ENCODE measurements around the gene TRIM71. TPM values are rescaled to one million over a fixed set of nuclear protein-coding genes. Genes with fewer than 3 reads are reported as not detected.

Gene TRIM71
- total RNA-seq, 2 donors from 2014 or later: not detected

DNA sequence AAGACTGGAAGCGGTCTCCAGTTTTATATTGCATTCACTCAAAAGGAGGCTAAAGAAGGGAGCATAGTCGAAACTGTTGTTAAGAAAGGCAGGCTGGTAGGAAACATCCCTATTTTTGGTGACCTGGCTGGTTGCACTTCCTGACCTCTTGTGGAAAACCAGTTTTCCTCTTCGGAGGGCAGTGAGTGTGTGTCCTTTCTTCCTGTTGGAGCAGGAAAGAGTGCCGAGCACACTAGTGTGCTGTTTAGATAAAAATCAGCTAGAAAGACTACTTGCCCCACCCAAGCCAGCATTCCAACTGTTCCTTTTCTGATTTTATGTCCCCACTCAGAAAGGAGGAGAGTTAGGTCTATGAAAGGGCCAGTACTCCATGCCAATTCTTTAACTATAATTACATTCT lies 68.5 kb downstream of the TRIM71 start:
- Mint-ChIP-seq H3K36me3 (no peaks in the 10 kb centered on the region), H3K4me3 (no peak overlapping the region), H3K9me3 (no peaks in the 10 kb centered on the region), H3K27me3 (peaks cover 4 to 13% of the 10 kb centered on the region in 2 donors), H3K4me1 (ENCODE audit: low read depth in 2 of 2) (peaks cover 11 to 12% of the 10 kb centered on the region in 2 donors), H3K27ac (no peak overlapping the region)
- ATAC-seq (no peak), DNase-seq (ENCODE audit: low spot score) (no peak)

GRCh38 chr3:32886911-32887310 lies 69.1 kb downstream of the TRIM71 start:
- H3K4me3 Mint-ChIP-seq: no peak overlapping the region
- DNase-seq (ENCODE audit: low spot score): no peak
- no peak for ATAC-seq
- H3K27ac Mint-ChIP-seq: no peak overlapping the region
- H3K9me3 Mint-ChIP-seq: no peaks in the 10 kb centered on the region
- no peaks in the 10 kb centered on the region for H3K36me3 Mint-ChIP-seq
- peaks cover 9 to 11% of the 10 kb centered on the region in 2 donors for H3K4me1 Mint-ChIP-seq (ENCODE audit: low read depth in 2 of 2)
- peaks cover 0 to 16% of the 10 kb centered on the region in 2 donors for H3K27me3 Mint-ChIP-seq

DNA sequence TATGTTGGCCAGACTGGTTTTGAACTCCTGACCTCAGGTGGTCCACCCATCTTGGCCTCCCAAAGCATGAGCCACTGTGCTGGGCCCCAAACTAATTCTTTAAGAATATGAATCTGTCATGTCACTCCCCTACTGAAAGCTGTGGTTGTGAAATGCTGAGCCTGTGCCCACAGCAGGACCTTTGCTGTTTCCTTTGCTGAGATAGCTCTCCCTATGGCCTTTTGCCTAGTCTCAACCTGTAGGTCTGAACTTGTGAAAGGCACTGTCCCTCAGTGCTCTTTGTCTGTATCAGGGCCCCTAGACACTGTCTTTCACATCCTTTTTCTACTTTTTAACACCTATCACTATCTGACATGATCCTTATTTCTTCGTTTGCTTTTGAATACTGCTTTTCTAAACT lies 70.9 kb downstream of the TRIM71 start:
- no peak for ATAC-seq
- no peak for DNase-seq (ENCODE audit: low spot score)
- H3K36me3 Mint-ChIP-seq: no peaks in the 10 kb centered on the region

GRCh38 chr3:32890420-32891276 lies 72.9 kb downstream of the TRIM71 start:
- no peaks in the 10 kb centered on the region for H3K9me3 Mint-ChIP-seq
- ATAC-seq (peak in 1 of 2 donors; percentile 29), DNase-seq (ENCODE audit: low spot score) (no peak)
- H3K36me3 Mint-ChIP-seq: no peaks in the 10 kb centered on the region
- no peak overlapping the region for H3K27ac Mint-ChIP-seq
- no peak overlapping the region for H3K4me3 Mint-ChIP-seq
- H3K27me3 Mint-ChIP-seq: peaks cover 8 to 41% of the 10 kb centered on the region in 2 donors
- no peaks in the 10 kb centered on the region for H3K4me1 Mint-ChIP-seq (ENCODE audit: low read depth in 2 of 2)

More for the DNA sequence above, 70.9 kb downstream of the TRIM71 start:
- Mint-ChIP-seq H3K4me1 (ENCODE audit: low read depth in 2 of 2) (no peaks in the 10 kb centered on the region), H3K9me3 (no peaks in the 10 kb centered on the region), H3K27ac (no peak overlapping the region), H3K27me3 (peaks cover 5 to 27% of the 10 kb centered on the region in 2 donors), H3K4me3 (no peak overlapping the region)

DNA sequence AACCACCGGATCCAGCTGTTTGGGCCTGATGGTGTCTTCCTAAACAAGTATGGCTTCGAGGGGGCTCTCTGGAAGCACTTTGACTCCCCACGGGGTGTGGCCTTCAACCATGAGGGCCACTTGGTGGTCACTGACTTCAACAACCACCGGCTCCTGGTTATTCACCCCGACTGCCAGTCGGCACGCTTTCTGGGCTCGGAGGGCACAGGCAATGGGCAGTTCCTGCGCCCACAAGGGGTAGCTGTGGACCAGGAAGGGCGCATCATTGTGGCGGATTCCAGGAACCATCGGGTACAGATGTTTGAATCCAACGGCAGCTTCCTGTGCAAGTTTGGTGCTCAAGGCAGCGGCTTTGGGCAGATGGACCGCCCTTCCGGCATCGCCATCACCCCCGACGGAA lies 73.6 kb downstream of the TRIM71 start:
- H3K27me3 Mint-ChIP-seq: peaks cover 8 to 39% of the 10 kb centered on the region in 2 donors
- no peak overlapping the region for H3K27ac Mint-ChIP-seq
- H3K4me1 Mint-ChIP-seq (ENCODE audit: low read depth in 2 of 2): no peaks in the 10 kb centered on the region
- H3K36me3 Mint-ChIP-seq: no peaks in the 10 kb centered on the region
- DNase-seq (ENCODE audit: low spot score) (no peak), ATAC-seq (no peak)
- no peaks in the 10 kb centered on the region for H3K9me3 Mint-ChIP-seq
- H3K4me3 Mint-ChIP-seq: no peak overlapping the region

- peaks cover 8 to 32% of the 10 kb centered on the region in 2 donors for H3K27me3 Mint-ChIP-seq
- H3K36me3 Mint-ChIP-seq: no peaks in the 10 kb centered on the region
- no peaks in the 10 kb centered on the region for H3K9me3 Mint-ChIP-seq
- no peak overlapping the region for H3K27ac Mint-ChIP-seq
- no peaks in the 10 kb centered on the region for H3K4me1 Mint-ChIP-seq (ENCODE audit: low read depth in 2 of 2)
- DNase-seq (ENCODE audit: low spot score) (no peak), ATAC-seq (no peak)
- H3K4me3 Mint-ChIP-seq: no peak overlapping the region
Measured at GRCh38 chr3:32892625-32893598, 75.1 kb downstream of the TRIM71 start.

DNA sequence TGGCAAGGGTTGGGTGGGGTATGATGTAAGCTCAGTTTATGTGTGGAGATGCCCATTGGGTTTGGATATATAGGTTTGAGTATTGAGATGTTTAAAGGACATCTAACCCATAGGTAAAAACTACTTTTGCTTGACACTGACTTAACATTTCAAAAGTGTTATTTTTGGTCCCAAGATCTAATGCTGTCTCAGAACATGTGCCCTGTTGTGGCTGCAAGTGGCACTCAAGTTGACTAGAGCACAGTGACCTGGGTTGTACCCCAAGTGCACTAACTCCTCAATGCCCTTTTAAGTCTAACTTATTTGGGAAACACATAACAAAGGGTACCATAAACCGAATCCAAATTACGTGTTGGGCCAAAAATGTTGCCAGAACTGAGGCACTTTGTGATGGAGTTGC lies 77.2 kb downstream of the TRIM71 start:
- DNase-seq (ENCODE audit: low spot score) (no peak), ATAC-seq (no peak)
- no peaks in the 10 kb centered on the region for H3K4me1 Mint-ChIP-seq (ENCODE audit: low read depth in 2 of 2)
- H3K9me3 Mint-ChIP-seq: no peaks in the 10 kb centered on the region
- H3K36me3 Mint-ChIP-seq: no peaks in the 10 kb centered on the region
- peaks cover 11 to 32% of the 10 kb centered on the region in 2 donors for H3K27me3 Mint-ChIP-seq
- no peak overlapping the region for H3K4me3 Mint-ChIP-seq
- H3K27ac Mint-ChIP-seq: no peak overlapping the region

GRCh38 chr3:32895701-32896100 lies 77.9 kb downstream of the TRIM71 start:
- no peak for ATAC-seq
- H3K4me1 Mint-ChIP-seq (ENCODE audit: low read depth in 2 of 2): no peaks in the 10 kb centered on the region
- no peak for DNase-seq (ENCODE audit: low spot score)
- no peak overlapping the region for H3K4me3 Mint-ChIP-seq
- H3K9me3 Mint-ChIP-seq: no peaks in the 10 kb centered on the region
- no peaks in the 10 kb centered on the region for H3K36me3 Mint-ChIP-seq
- H3K27ac Mint-ChIP-seq: no peak overlapping the region
- peaks cover 11 to 32% of the 10 kb centered on the region in 2 donors for H3K27me3 Mint-ChIP-seq

DNA sequence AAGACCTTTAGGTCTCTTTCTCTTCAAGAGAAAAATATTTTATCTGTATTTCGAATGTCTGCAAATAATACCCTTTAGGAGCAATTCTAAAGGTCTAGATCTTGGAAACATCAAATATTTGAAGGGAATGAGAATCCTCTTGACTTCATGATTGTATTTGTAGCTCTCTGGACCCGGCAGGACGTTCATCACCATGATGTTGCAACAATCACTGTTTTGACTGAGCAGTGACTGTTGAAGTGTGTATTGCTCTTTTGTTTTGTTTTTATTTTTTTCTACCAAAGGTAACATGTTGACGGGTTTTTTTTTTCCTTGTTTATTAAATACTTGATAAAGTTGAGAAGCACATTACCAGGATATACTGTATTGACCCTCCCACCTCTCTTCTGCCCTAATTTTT lies 78.3 kb downstream of the TRIM71 start:
- no peak for DNase-seq (ENCODE audit: low spot score)

GRCh38 chr3:32897001-32897601 lies 79.3 kb downstream of the TRIM71 start:
- H3K9me3 Mint-ChIP-seq: no peaks in the 10 kb centered on the region
- peaks cover 17 to 37% of the 10 kb centered on the region in 2 donors for H3K27me3 Mint-ChIP-seq
- no peak overlapping the region for H3K4me3 Mint-ChIP-seq
- ATAC-seq: no peak
- no peak overlapping the region for H3K27ac Mint-ChIP-seq
- DNase-seq (ENCODE audit: low spot score): no peak
- no peaks in the 10 kb centered on the region for H3K4me1 Mint-ChIP-seq (ENCODE audit: low read depth in 2 of 2)
- H3K36me3 Mint-ChIP-seq: no peaks in the 10 kb centered on the region

More for the DNA sequence above, 78.3 kb downstream of the TRIM71 start:
- Mint-ChIP-seq H3K27me3 (peaks cover 15 to 36% of the 10 kb centered on the region in 2 donors), H3K27ac (no peak overlapping the region), H3K9me3 (no peaks in the 10 kb centered on the region), H3K4me1 (ENCODE audit: low read depth in 2 of 2) (no peaks in the 10 kb centered on the region), H3K4me3 (no peak overlapping the region), H3K36me3 (no peaks in the 10 kb centered on the region)
- ATAC-seq: no peak

DNA sequence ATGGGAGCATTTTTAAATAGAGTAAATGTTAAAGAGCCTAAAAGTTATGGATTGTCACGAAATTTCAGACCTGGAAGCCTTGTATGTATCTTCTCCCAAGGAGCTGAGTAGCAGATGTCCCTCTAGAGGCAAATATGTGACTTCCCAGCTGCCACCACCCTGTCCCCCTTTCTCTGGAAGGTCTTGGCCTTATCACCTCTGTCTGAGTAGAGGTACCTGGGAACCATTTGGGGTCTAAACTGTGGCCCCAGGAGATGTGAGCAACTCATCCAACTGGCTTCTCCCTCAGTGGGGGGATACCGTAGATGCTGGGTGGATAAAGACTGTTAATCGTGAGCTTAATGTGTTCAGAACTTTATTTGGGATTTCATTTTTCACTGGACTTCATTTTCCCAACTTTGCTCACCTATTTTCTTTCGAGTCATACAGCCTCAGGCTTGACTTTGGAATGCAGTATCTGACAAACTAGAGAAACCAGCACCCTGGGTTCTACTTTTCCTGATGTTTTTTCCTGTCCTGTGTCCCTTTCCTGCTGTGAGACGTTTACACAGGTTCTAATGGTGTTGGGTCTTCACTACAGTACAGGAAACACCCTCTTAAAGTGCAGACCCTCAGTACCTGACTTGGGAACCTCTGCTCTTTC lies 80.3 kb downstream of the TRIM71 start:
- no peaks in the 10 kb centered on the region for H3K36me3 Mint-ChIP-seq
- H3K4me1 Mint-ChIP-seq (ENCODE audit: low read depth in 2 of 2): no peaks in the 10 kb centered on the region
- H3K27ac Mint-ChIP-seq: no peak overlapping the region
- no peak overlapping the region for H3K4me3 Mint-ChIP-seq
- H3K27me3 Mint-ChIP-seq: peaks cover 13 to 29% of the 10 kb centered on the region in 2 donors
- no peaks in the 10 kb centered on the region for H3K9me3 Mint-ChIP-seq
- ATAC-seq: no peak
- no peak for DNase-seq (ENCODE audit: low spot score)

DNA sequence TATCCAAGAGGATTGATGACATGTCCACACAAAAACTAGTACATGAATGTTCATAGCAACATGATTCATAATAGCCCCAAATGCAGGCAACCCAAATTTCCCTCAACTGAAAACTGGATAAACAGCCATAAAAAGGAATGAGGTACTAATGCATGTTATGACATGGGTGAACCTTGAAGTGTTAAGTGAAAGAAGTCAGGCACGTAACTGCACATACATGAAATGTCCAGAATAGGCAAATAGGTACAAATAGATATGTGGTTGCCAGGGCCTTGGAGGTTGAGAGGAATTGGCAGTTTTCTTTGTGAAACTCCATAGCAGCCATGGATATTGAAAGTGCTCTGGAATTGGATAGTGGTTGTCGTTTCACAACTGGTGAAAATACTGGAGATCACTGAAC lies 81.5 kb downstream of the TRIM71 start:
- no peak overlapping the region for H3K27ac Mint-ChIP-seq
- no peak for ATAC-seq
- H3K4me1 Mint-ChIP-seq (ENCODE audit: low read depth in 2 of 2): peaks cover 5 to 6% of the 10 kb centered on the region in 2 donors
- H3K9me3 Mint-ChIP-seq: no peaks in the 10 kb centered on the region
- H3K36me3 Mint-ChIP-seq: no peaks in the 10 kb centered on the region
- no peak overlapping the region for H3K4me3 Mint-ChIP-seq
- no peak for DNase-seq (ENCODE audit: low spot score)
- H3K27me3 Mint-ChIP-seq: peaks cover 17 to 30% of the 10 kb centered on the region in 2 donors
